Measurements from ENCODE around the gene HDGFL3. TPM values are rescaled to one million over a fixed set of nuclear protein-coding genes. Genes with fewer than 3 reads are reported as not detected.
A peak's percentile ranks its signal among the peaks of the same experiment; 100 is the strongest.
"Not testable (repeated sequence)": the region's sequence is repeated elsewhere in the genome, so short reads cannot be mapped to it uniquely, and the experiment has no call there.

HDGFL3 gene
- 100 to 1,000 TPM in 5 of 8 experiments, 10 to 100 TPM in 3; 39.4 to 174 (median 107) TPM for total RNA-seq

GRCh38 chr15:83207660-83208366 is at the start of gene HDGFL3:
HDGFL3 (minus strand) TSS chr15:83207823; CDS start chr15:83207414, 409 bp downstream.
- peak within 1 kb of the TSS; percentile 55 to 99 (median 70) for H3K4me3 ChIP-seq
- in situ Hi-C loops (cut with MboI; ENCODE audit: low pct_unique_long_range_greater_than_20kb in 2 of 9, low sequenced_read_pairs in 9 of 9, unreplicated experiment in 9 of 9) = loop anchor here in 1 of 9 experiments (25.0 kb wide), 1 partner anchor 196 kb away; the partner anchor contains the start of gene C15orf40
- no CpG with 5 or more reads among the region's 94 CpGs for WGBS, 10 experiments
- H3K4me1 ChIP-seq (replicated peaks in 1 of 2) = peaks cover 22 to 24% of the 10 kb centered on the region in 2 donors
- peak within 1 kb of the TSS; percentile 92 for H3K27ac ChIP-seq
- peak; percentile 37 to 77 (median 70) for ATAC-seq (replicated peaks in 6 of 8)

- Histone ChIP-seq H3K4me3 (no peak overlapping the region), H3K27ac (no peak overlapping the region), H3K4me1 (replicated peaks in 1 of 2) (peaks cover 3 to 6% of the 10 kb centered on the region in 2 donors)
- in situ Hi-C loops (cut with MboI; ENCODE audit: low pct_unique_long_range_greater_than_20kb in 2 of 9, low sequenced_read_pairs in 9 of 9, unreplicated experiment in 9 of 9) = loop anchor here in 6 of 9 experiments (25.0 kb wide), 2 partner anchors 162 to 312 kb away; no protein-coding TSS in a partner anchor
- no peak for ATAC-seq (replicated peaks in 6 of 8)
These were observed 43.2 kb upstream of the HDGFL3 start for GRCh38 chr15:83250781-83251180.

GRCh38 chr15:83249030-83249343 is 41.4 kb upstream of the HDGFL3 start:
- Histone ChIP-seq H3K27ac (no peak overlapping the region), H3K4me1 (replicated peaks in 1 of 2) (peaks cover 3 to 6% of the 10 kb centered on the region in 2 donors), H3K4me3 (no peak overlapping the region)
- WGBS, 10 experiments = 0 to 43% (median 14%) methylated on average over 1 to 3 of the region's 3 CpGs; no CpG with 5 or more reads in 3 of the 10 experiments
- in situ Hi-C loops (cut with MboI; ENCODE audit: low pct_unique_long_range_greater_than_20kb in 2 of 9, low sequenced_read_pairs in 9 of 9, unreplicated experiment in 9 of 9) = loop anchor here in 3 of 9 experiments (10.0 to 25.0 kb wide), 3 partner anchors 163 to 188 kb away; partner anchors contain the start of gene SH3GL3 (in 1 of the 3)
- peak in 1 of 8 experiments; percentile 12 for ATAC-seq (replicated peaks in 6 of 8)

- WGBS, 10 experiments = 0 to 56% (median 8%) methylated on average over 1 to 11 of the region's 11 CpGs
- H3K4me3 ChIP-seq = no peak overlapping the region
- peak; percentile 49 to 90 (median 63) for ATAC-seq (replicated peaks in 6 of 8)
- in situ Hi-C loops (cut with MboI; ENCODE audit: low pct_unique_long_range_greater_than_20kb in 2 of 9, low sequenced_read_pairs in 9 of 9, unreplicated experiment in 9 of 9) = loop anchor here in 3 of 9 experiments (10.0 to 25.0 kb wide), 3 partner anchors 164 to 189 kb away; partner anchors contain the start of gene SH3GL3 (in 1 of the 3)
- H3K4me1 ChIP-seq (replicated peaks in 1 of 2) = peaks cover 3 to 6% of the 10 kb centered on the region in 2 donors
- H3K27ac ChIP-seq = no peak overlapping the region
These were observed 40.8 kb upstream of the HDGFL3 start for GRCh38 chr15:83248151-83249029.

GRCh38 chr15:83243634-83244033 is 36.0 kb upstream of the HDGFL3 start:
- Histone ChIP-seq H3K4me1 (replicated peaks in 1 of 2) (peaks cover 2 to 3% of the 10 kb centered on the region in 2 donors), H3K27ac (no peak overlapping the region), H3K4me3 (no peak overlapping the region)
- ATAC-seq (replicated peaks in 6 of 8) = no peak
- 53 to 92% (median 67%) methylated on average over 1 to 8 of the region's 8 CpGs; no CpG with 5 or more reads in 1 of the 10 experiments for WGBS, 10 experiments
- in situ Hi-C loops (cut with MboI; ENCODE audit: low pct_unique_long_range_greater_than_20kb in 2 of 9, low sequenced_read_pairs in 9 of 9, unreplicated experiment in 9 of 9) = loop anchor here in 3 of 9 experiments (10.0 to 25.0 kb wide), 3 partner anchors 169 to 194 kb away; partner anchors contain the start of gene SH3GL3 (in 1 of the 3)

GRCh38 chr15:83230242-83230641 is 22.6 kb upstream of the HDGFL3 start:
- no peak overlapping the region for H3K27ac ChIP-seq
- in situ Hi-C loops (cut with MboI; ENCODE audit: low pct_unique_long_range_greater_than_20kb in 2 of 9, low sequenced_read_pairs in 9 of 9, unreplicated experiment in 9 of 9) = loop anchor here in 2 of 9 experiments (25.0 kb wide), 2 partner anchors 182 to 207 kb away; partner anchors contain the start of gene SH3GL3 (in 1 of the 2)
- ATAC-seq (replicated peaks in 6 of 8) = no peak
- WGBS, 10 experiments = 71 to 100% (median 94%) methylated on average over 3 to 21 of the region's 21 CpGs; no CpG with 5 or more reads in 1 of the 10 experiments
- H3K4me1 ChIP-seq (replicated peaks in 1 of 2) = no peaks in the 10 kb centered on the region
- no peak overlapping the region for H3K4me3 ChIP-seq

GRCh38 chr15:83225449-83225848 is 17.8 kb upstream of the HDGFL3 start:
- ATAC-seq (replicated peaks in 6 of 8) = no peak
- in situ Hi-C loops (cut with MboI; ENCODE audit: low pct_unique_long_range_greater_than_20kb in 2 of 9, low sequenced_read_pairs in 9 of 9, unreplicated experiment in 9 of 9) = loop anchor here in 2 of 9 experiments (25.0 kb wide), 2 partner anchors 187 to 212 kb away; partner anchors contain the start of gene SH3GL3 (in 1 of the 2)
- WGBS, 10 experiments = 33 to 96% (median 77%) methylated on average over 1 to 8 of the region's 9 CpGs; no CpG with 5 or more reads in 1 of the 10 experiments

GRCh38 chr15:83221781-83222180 is 14.2 kb upstream of the HDGFL3 start:
- WGBS, 10 experiments = 61 to 100% (median 93%) methylated on average over 1 to 4 of the region's 9 CpGs; no CpG with 5 or more reads in 6 of the 10 experiments
- H3K27ac ChIP-seq; H3K4me1 ChIP-seq (replicated peaks in 1 of 2); ATAC-seq (replicated peaks in 6 of 8); H3K4me3 ChIP-seq: not testable (repeated sequence)
- in situ Hi-C loops (cut with MboI; ENCODE audit: low pct_unique_long_range_greater_than_20kb in 2 of 9, low sequenced_read_pairs in 9 of 9, unreplicated experiment in 9 of 9) = loop anchor here in 1 of 9 experiments (25.0 kb wide), 1 partner anchor 209 kb away; the partner anchor contains the start of gene C15orf40

More at GRCh38 chr15:83225449-83225848, 17.8 kb upstream of the HDGFL3 start:
- no peak overlapping the region for H3K27ac ChIP-seq
- no peaks in the 10 kb centered on the region for H3K4me1 ChIP-seq (replicated peaks in 1 of 2)
- no peak overlapping the region for H3K4me3 ChIP-seq

GRCh38 chr15:83219026-83219425 is 11.4 kb upstream of the HDGFL3 start:
- 80 to 100% (median 100%) methylated on average over 1 of the region's 1 CpG; no CpG with 5 or more reads in 1 of the 10 experiments for WGBS, 10 experiments
- in situ Hi-C loops (cut with MboI; ENCODE audit: low pct_unique_long_range_greater_than_20kb in 2 of 9, low sequenced_read_pairs in 9 of 9, unreplicated experiment in 9 of 9) = loop anchor here in 1 of 9 experiments (25.0 kb wide), 1 partner anchor 207 kb away; the partner anchor contains the start of gene C15orf40
- no peak overlapping the region for H3K27ac ChIP-seq
- H3K4me1 ChIP-seq (replicated peaks in 1 of 2) = no peaks in the 10 kb centered on the region
- ATAC-seq (replicated peaks in 6 of 8) = no peak
- H3K4me3 ChIP-seq = no peak overlapping the region

- Histone ChIP-seq H3K27ac (no peak overlapping the region), H3K4me1 (replicated peaks in 1 of 2) (peaks cover 0 to 8% of the 10 kb centered on the region in 2 donors), H3K4me3 (no peak overlapping the region)
- ATAC-seq (replicated peaks in 6 of 8) = no peak
- in situ Hi-C loops (cut with MboI; ENCODE audit: low pct_unique_long_range_greater_than_20kb in 2 of 9, low sequenced_read_pairs in 9 of 9, unreplicated experiment in 9 of 9) = loop anchor here in 1 of 9 experiments (25.0 kb wide), 1 partner anchor 203 kb away; the partner anchor contains the start of gene C15orf40
- WGBS, 10 experiments = 81 to 100% (median 98%) methylated on average over 1 to 2 of the region's 2 CpGs
These were observed 7.7 kb upstream of the HDGFL3 start for GRCh38 chr15:83215306-83215705.

- WGBS, 10 experiments = 0 to 86% (median 40%) methylated on average over 1 to 2 of the region's 3 CpGs; no CpG with 5 or more reads in 2 of the 10 experiments
- ATAC-seq (replicated peaks in 6 of 8) = peak in 7 of 8 experiments; percentile 3 to 52 (median 23)
- Histone ChIP-seq H3K27ac (no peak overlapping the region), H3K4me3 (no peak overlapping the region), H3K4me1 (replicated peaks in 1 of 2) (peaks cover 0 to 14% of the 10 kb centered on the region in 2 donors)
- in situ Hi-C loops (cut with MboI; ENCODE audit: low pct_unique_long_range_greater_than_20kb in 2 of 9, low sequenced_read_pairs in 9 of 9, unreplicated experiment in 9 of 9) = loop anchor here in 1 of 9 experiments (25.0 kb wide), 1 partner anchor 198 kb away; the partner anchor contains the start of gene C15orf40
These were observed 3.0 kb upstream of the HDGFL3 start for GRCh38 chr15:83210619-83211018.

- Histone ChIP-seq H3K27ac (no peak overlapping the region), H3K4me3 (no peak overlapping the region), H3K4me1 (replicated peaks in 1 of 2) (peaks cover 12 to 22% of the 10 kb centered on the region in 2 donors)
- ATAC-seq (replicated peaks in 6 of 8) = no peak
- 55 to 100% (median 92%) methylated on average over 1 to 5 of the region's 5 CpGs for WGBS, 10 experiments
- in situ Hi-C loops (cut with MboI; ENCODE audit: low pct_unique_long_range_greater_than_20kb in 2 of 9, low sequenced_read_pairs in 9 of 9, unreplicated experiment in 9 of 9) = loop anchor here in 1 of 9 experiments (25.0 kb wide), 1 partner anchor 197 kb away; the partner anchor contains the start of gene C15orf40
These were observed 1.7 kb upstream of the HDGFL3 start for GRCh38 chr15:83209333-83209732.
